GM23338 (cell line): ENCODE data around the gene SPATA13. TPM values are rescaled to one million over a fixed set of nuclear protein-coding genes. Genes with fewer than 3 reads are reported as not detected.

Experiments used
- ATAC-seq: fragments of 200-7000 bp; cut with Tn5 transposase; 3 replicates; pipeline ENCODE4 v1.9.1; 2020
- DNase-seq: peaks from one replicate; pipeline ENCODE4 v3.0.0-alpha.2; 2015; ENCODE audit warnings: low spot score
- H2AFZ ChIP-seq: fragments of 200-600 bp; sonication (generic); 2 replicates; pipeline ENCODE4 v1.8.0; 2016; ENCODE audit warnings: antibody characterized with exemption, mild to moderate bottlenecking, moderate library complexity
- H3F3A ChIP-seq: fragments of 200-600 bp; sonication (generic); replicated peaks from 2 replicates; pipeline ENCODE4 v1.8.0; 2017; ENCODE audit warnings: antibody characterized with exemption, mixed run types, low read depth
- H3K27ac ChIP-seq: fragments of 200-600 bp; sonication (generic); 2 replicates; pipeline ENCODE4 v1.6.1; 2016; ENCODE audit warnings: low read depth
- H3K27me3 ChIP-seq: fragments of 200-600 bp; sonication (generic); 2 replicates; pipeline ENCODE4 v1.8.0; 2016; ENCODE audit warnings: mild to moderate bottlenecking, mixed run types, moderate library complexity; ENCODE audit not compliant: insufficient read depth
- H3K36me3 ChIP-seq: fragments of 200-600 bp; sonication (generic); 2 replicates; pipeline ENCODE4 v1.8.0; 2016; ENCODE audit warnings: mild to moderate bottlenecking; ENCODE audit not compliant: insufficient read depth
- H3K4me1 ChIP-seq: fragments of 200-600 bp; sonication (generic); 2 replicates; pipeline ENCODE4 v1.8.0; 2016; ENCODE audit warnings: mild to moderate bottlenecking, moderate library complexity; ENCODE audit not compliant: insufficient read depth
- H3K4me2 ChIP-seq: fragments of 200-600 bp; sonication (generic); 2 replicates; pipeline ENCODE4 v1.7.1; 2017; ENCODE audit warnings: mixed run types
- H3K4me3 ChIP-seq: fragments of 200-600 bp; sonication (generic); 2 replicates; pipeline ENCODE4 v1.6.1; 2016; ENCODE audit warnings: mixed run types
- H3K79me2 ChIP-seq: fragments of 200-600 bp; sonication (generic); replicated peaks from 2 replicates; pipeline ENCODE4 v1.8.0; 2017; ENCODE audit warnings: mild to moderate bottlenecking; ENCODE audit not compliant: insufficient read depth
- H3K9me2 ChIP-seq: fragments of 200-600 bp; sonication (generic); 2 replicates; pipeline ENCODE4 v1.8.0; 2017; ENCODE audit not compliant: insufficient read depth
- H4K20me1 ChIP-seq: fragments of 200-600 bp; sonication (generic); replicated peaks from 2 replicates; pipeline ENCODE4 v1.8.0; 2017; ENCODE audit warnings: mild to moderate bottlenecking; ENCODE audit not compliant: insufficient read depth
- H3K27ac Mint-ChIP-seq: 2 replicates; pipeline ENCODE4 v1.8.0; 2020; ENCODE audit warnings: inconsistent platforms, mild to moderate bottlenecking, moderate library complexity, mixed read lengths
- H3K27me3 Mint-ChIP-seq: 3 replicates; pipeline ENCODE4 v1.8.0; 2022; ENCODE audit warnings: low read depth, mild to moderate bottlenecking, moderate library complexity, mixed read lengths, inconsistent platforms; ENCODE audit not compliant: insufficient read depth, poor library complexity
- H3K36me3 Mint-ChIP-seq: 3 replicates; pipeline ENCODE4 v1.8.0; 2021; ENCODE audit warnings: low read depth, mild to moderate bottlenecking, inconsistent platforms, moderate library complexity, mixed read lengths
- H3K4me1 Mint-ChIP-seq: 3 replicates; pipeline ENCODE4 v1.8.0; 2020; ENCODE audit warnings: mild to moderate bottlenecking, inconsistent platforms, mixed read lengths
- H3K4me3 Mint-ChIP-seq: 3 replicates; pipeline ENCODE4 v1.8.0; 2021; ENCODE audit warnings: moderate library complexity, mild to moderate bottlenecking, inconsistent platforms, mixed read lengths
- H3K9me3 Mint-ChIP-seq: 3 replicates; pipeline ENCODE4 v1.8.0; 2020; ENCODE audit warnings: moderate library complexity, mild to moderate bottlenecking, inconsistent platforms, mixed read lengths
- CREB1 ChIP-seq: fragments of 250-450 bp; sonication (Bioruptor Pico); IDR thresholded peaks from 2 replicates; pipeline ENCODE4 v1.5.0; 2020; ENCODE audit warnings: low read depth, mild to moderate bottlenecking, moderate library complexity
- CTCF ChIP-seq, 2 experiments: fragments of 200-600 bp in 1 of 2; sonication (generic) in 1 of 2; conservative IDR thresholded peaks; 2 replicates each; pipeline versions ENCODE4 v1.5.1 to v1.6.1; 2016 to 2017; ENCODE audit warnings: antibody characterized with exemption in 2 of 2, low read depth in 2 of 2, mild to moderate bottlenecking in 2 of 2, moderate library complexity in 1 of 2
- ETS1 ChIP-seq: IDR thresholded peaks from 2 replicates; pipeline ENCODE4 v1.6.1; 2016; ENCODE audit warnings: antibody characterized with exemption
- EZH2 ChIP-seq: fragments of 200-600 bp; sonication (generic); IDR thresholded peaks from one replicate; pipeline ENCODE4 v1.8.0; 2017; ENCODE audit warnings: antibody characterized with exemption, mild to moderate bottlenecking, low read depth; ENCODE audit not compliant: unreplicated experiment
- NANOG ChIP-seq: IDR thresholded peaks from 2 replicates; pipeline ENCODE4 v1.6.1; 2016; ENCODE audit warnings: antibody characterized with exemption, borderline replicate concordance
- POLR2AphosphoS5 ChIP-seq: IDR thresholded peaks from 2 replicates; pipeline ENCODE4 v1.6.1; 2016; ENCODE audit warnings: antibody characterized with exemption, low read depth
- STAT1 ChIP-seq: IDR thresholded peaks from one replicate; pipeline ENCODE4 v1.6.1; 2016; ENCODE audit warnings: antibody characterized with exemption; ENCODE audit not compliant: unreplicated experiment
- ZNF114 ChIP-seq: fragments of 250-450 bp; sonication (Bioruptor Pico); IDR thresholded peaks from 2 replicates; pipeline ENCODE4 v1.5.0; 2020; ENCODE audit warnings: mild to moderate bottlenecking, moderate library complexity
- ZNF331 ChIP-seq: fragments of 250-450 bp; sonication (Bioruptor Pico); IDR thresholded peaks from 2 replicates; pipeline ENCODE4 v1.5.0; 2020; ENCODE audit warnings: low read depth, mild to moderate bottlenecking, moderate library complexity
- polyA plus RNA-seq: library from polyadenylated mRNA; unstranded; fragments of >200 nt; fragmentation: Nextera tagmentation; extraction: Ambion mirVana; gene quantifications from 2 replicates; pipeline ENCODE4 v1.2.1, GENCODE V29; 2016
- total RNA-seq: library from RNA; depleted of rRNA; stranded (reverse); fragments of >200 nt; shearing (Covaris generic); gene quantifications from 2 replicates; pipeline ENCODE4 v1.2.3, GENCODE V29; 2014

SPATA13 gene
- total and polyA plus RNA-seq, 2 experiments from 2014 or later, result 11.9 to 45.7 TPM

GRCh38 chr13:24218977-24219376 is 58.5 kb downstream of the SPATA13 start (continued):
- TF ChIP-seq ETS1, result no peak
- TF ChIP-seq CREB1 (CRISPR knock-in tag), result no peak
- TF ChIP-seq ZNF114, result no peak
- TF ChIP-seq CTCF (conservative IDR thresholded peaks at IDR 0.05; ENCODE audit: low read depth in 2 of 2), result no peak
- TF ChIP-seq EZH2, result no peak
- no peak for TF ChIP-seq POLR2AphosphoS5

GRCh38 chr13:24220086-24220703 is 59.7 kb downstream of the SPATA13 start:
- H3K9me2 ChIP-seq, result no peaks in the 10 kb centered on the region
- H3K36me3 ChIP-seq, result no peaks in the 10 kb centered on the region
- no peak overlapping the region for H2AFZ ChIP-seq
- H3K27me3 ChIP-seq, result no peaks in the 10 kb centered on the region
- no peaks in the 10 kb centered on the region for H4K20me1 ChIP-seq
- H3K4me2 ChIP-seq, result no peak overlapping the region
- peaks cover 34% of the 10 kb centered on the region for H3K79me2 ChIP-seq
- no peaks in the 10 kb centered on the region for H3K9me3 Mint-ChIP-seq
- no peak overlapping the region for H3K27ac ChIP-seq
- H3K27me3 Mint-ChIP-seq, result peaks cover 3% of the 10 kb centered on the region
- no peaks in the 10 kb centered on the region for H3F3A ChIP-seq
- peak overlapping the region; percentile 90 for H3K27ac Mint-ChIP-seq
- peaks cover 35% of the 10 kb centered on the region for H3K4me1 Mint-ChIP-seq
- no peak for TF ChIP-seq POLR2AphosphoS5
- peak; percentile 84 to 92 for TF ChIP-seq CTCF (conservative IDR thresholded peaks at IDR 0.05; ENCODE audit: low read depth in 2 of 2)
- no peak overlapping the region for H3K4me3 Mint-ChIP-seq
- ATAC-seq (peak; percentile 86), DNase-seq (peak; percentile 93)
- no peaks in the 10 kb centered on the region for H3K36me3 Mint-ChIP-seq
- H3K4me1 ChIP-seq, result peaks cover 28% of the 10 kb centered on the region
- no peak overlapping the region for H3K4me3 ChIP-seq

- Mint-ChIP-seq H3K4me1 (peaks cover 35% of the 10 kb centered on the region), H3K27ac (peak overlapping the region; percentile 90), H3K27me3 (peaks cover 3% of the 10 kb centered on the region), H3K4me3 (no peak overlapping the region), H3K9me3 (no peaks in the 10 kb centered on the region), H3K36me3 (no peaks in the 10 kb centered on the region)
- Histone ChIP-seq H3K79me2 (peaks cover 39% of the 10 kb centered on the region), H3K27me3 (no peaks in the 10 kb centered on the region), H3K36me3 (no peaks in the 10 kb centered on the region), H3F3A (no peaks in the 10 kb centered on the region), H3K27ac (no peak overlapping the region), H3K4me3 (no peak overlapping the region), H3K4me1 (peaks cover 28% of the 10 kb centered on the region), H4K20me1 (no peaks in the 10 kb centered on the region), H2AFZ (no peak overlapping the region), H3K4me2 (no peak overlapping the region), H3K9me2 (no peaks in the 10 kb centered on the region)
- DNase-seq, result no peak
- no peak for ATAC-seq
- no peak for TF ChIP-seq NANOG
- no peak for TF ChIP-seq STAT1
- no peak for TF ChIP-seq ZNF114
- no peak for TF ChIP-seq CREB1 (CRISPR knock-in tag)
- no peak for TF ChIP-seq CTCF (conservative IDR thresholded peaks at IDR 0.05; ENCODE audit: low read depth in 2 of 2)
- TF ChIP-seq ZNF331 (CRISPR knock-in tag), result no peak
- TF ChIP-seq ETS1, result no peak
- TF ChIP-seq POLR2AphosphoS5, result no peak
Measured at GRCh38 chr13:24221007-24221406, 60.5 kb downstream of the SPATA13 start.
